ENCODE data around the gene DPAGT1.
A peak's percentile ranks its signal among the peaks of the same experiment; 100 is the strongest.
"Not testable (repeated sequence)": the region's sequence is repeated elsewhere in the genome, so short reads cannot be mapped to it uniquely, and the experiment has no call there.

DPAGT1 gene

GRCh38 chr11:119115484-119116234, 14.0 kb upstream of the DPAGT1 start:
- peak; percentile 33 for DNase-seq

GRCh38 chr11:119114351-119114750, 12.7 kb upstream of the DPAGT1 start:
- no peak for DNase-seq

GRCh38 chr11:119113716-119114115, 12.1 kb upstream of the DPAGT1 start:
- no peak for DNase-seq

GRCh38 chr11:119112314-119113020, 10.8 kb upstream of the DPAGT1 start:
- no peak for DNase-seq

GRCh38 chr11:119111361-119111925, 9.8 kb upstream of the DPAGT1 start:
- no peak for DNase-seq

- DNase-seq = no peak
Measured at GRCh38 chr11:119110439-119110838, 8.8 kb upstream of the DPAGT1 start.

- no peak for DNase-seq
Measured at GRCh38 chr11:119109843-119110242, 8.2 kb upstream of the DPAGT1 start.

GRCh38 chr11:119108857-119109221, 7.2 kb upstream of the DPAGT1 start:
- no peak for DNase-seq

GRCh38 chr11:119108146-119108856, 6.6 kb upstream of the DPAGT1 start:
- no peak for DNase-seq

- DNase-seq = peak; percentile 14
Measured at GRCh38 chr11:119107538-119108145, 6.0 kb upstream of the DPAGT1 start.

GRCh38 chr11:119106564-119107537, 5.2 kb upstream of the DPAGT1 start, which contains the start of gene C2CD2L:
Gene C2CD2L, plus strand, starts transcription at chr11:119107344. Its CDS starts 398 bp downstream, at chr11:119107742.
- DNase-seq = peak; percentile 86

GRCh38 chr11:119103793-119104192, 2.1 kb upstream of the DPAGT1 start:
- DNase-seq = no peak

GRCh38 chr11:119103161-119103664, 1.6 kb upstream of the DPAGT1 start:
- DNase-seq = not testable (repeated sequence)

- DNase-seq = no peak
Measured at GRCh38 chr11:119100994-119101758, 477 bp downstream of the DPAGT1 start.

GRCh38 chr11:119100246-119100970, 1.2 kb downstream of the DPAGT1 start:
- DNase-seq = no peak

- no peak for DNase-seq
Measured at GRCh38 chr11:119099711-119100110, 1.9 kb downstream of the DPAGT1 start.

- DNase-seq = peak; percentile 98
Measured at GRCh38 chr11:119095066-119095880, 6.4 kb downstream of the DPAGT1 start.

- DNase-seq = peak; percentile 56
Measured at GRCh38 chr11:119094816-119095065, 6.9 kb downstream of the DPAGT1 start.

Data from stimulated activated CD4-positive, alpha-beta T cell treated with anti-CD3 and anti-CD28 coated beads, Interleukin-12 subunit alpha, Interleukin-12 subunit beta, amount 100 ng/mL, for 4 hours (primary cell).